PC-9 (cell line): Measurements from ENCODE around the gene PRR13. TPM values are rescaled to one million over a fixed set of nuclear protein-coding genes. Genes with fewer than 3 reads are reported as not detected.

Experiments used
- BruUV-seq: library from RNA; stranded (reverse); fragments of 400-500 nt; replicated peaks from 2 replicates; lab custom pipeline; 2021; lab: Mats Ljungman, UMichigan
- CTCF ChIA-PET: fragments of 300-600 bp; sonication (Branson Sonifier 250); formaldehyde crosslinking; loops from one replicate; lab custom pipeline; 2022; ENCODE audit warnings: antibody characterized with exemption; lab: Charles Lee
- POLR2A ChIA-PET: fragments of 300-600 bp; sonication (Branson Sonifier 250); formaldehyde crosslinking; loops from one replicate; lab custom pipeline; 2022; ENCODE audit warnings: antibody characterized with exemption; ENCODE audit not compliant: unreplicated experiment; lab: Charles Lee
- DNase-seq, 2 experiments: peaks; one replicate each; pipeline versions ENCODE4 v3.0.0 to v3.0.0-alpha.2; 2015 to 2022; ENCODE audit warnings: mixed read lengths in 1 of 2
- H2AFZ ChIP-seq: fragments of 200-600 bp; sonication (generic); 2 replicates; pipeline ENCODE4 v1.8.1; 2017; ENCODE audit warnings: antibody characterized with exemption
- H3F3A ChIP-seq: fragments of 200-600 bp; sonication (generic); 2 replicates; pipeline ENCODE4 v1.8.1; 2017; ENCODE audit warnings: antibody characterized with exemption, mild to moderate bottlenecking, low read depth; ENCODE audit not compliant: insufficient read depth
- H3K27ac ChIP-seq: fragments of 200-600 bp; sonication (generic); 2 replicates; pipeline ENCODE4 v1.6.1; 2016; ENCODE audit warnings: mixed run types
- H3K27me3 ChIP-seq: fragments of 200-600 bp; sonication (generic); 2 replicates; pipeline ENCODE4 v1.6.1; 2016; ENCODE audit warnings: low read depth, mixed run types; ENCODE audit not compliant: insufficient read depth
- H3K36me3 ChIP-seq: fragments of 200-600 bp; sonication (generic); 2 replicates; pipeline ENCODE4 v1.6.1; 2016; ENCODE audit warnings: low read depth, mixed run types
- H3K4me1 ChIP-seq: fragments of 200-600 bp; sonication (generic); replicated peaks from 2 replicates; pipeline ENCODE4 v1.6.1; 2016; ENCODE audit warnings: mixed run types; ENCODE audit not compliant: insufficient read depth
- H3K4me2 ChIP-seq: fragments of 200-600 bp; sonication (generic); 2 replicates; pipeline ENCODE4 v1.6.1; 2017; ENCODE audit warnings: mixed run types
- H3K4me3 ChIP-seq: fragments of 200-600 bp; sonication (generic); 2 replicates; pipeline ENCODE4 v1.6.1; 2016; ENCODE audit warnings: mixed run types
- H3K79me2 ChIP-seq: fragments of 200-600 bp; sonication (generic); 2 replicates; pipeline ENCODE4 v1.6.1; 2017; ENCODE audit warnings: low read depth, mixed run types
- H3K9me2 ChIP-seq: fragments of 200-600 bp; sonication (generic); 2 replicates; pipeline ENCODE4 v1.8.1; 2017; ENCODE audit warnings: mild to moderate bottlenecking; ENCODE audit not compliant: insufficient read depth
- H3K9me3 ChIP-seq: fragments of 200-600 bp; sonication (generic); 2 replicates; pipeline ENCODE4 v1.8.1; 2016; ENCODE audit warnings: low read depth; ENCODE audit not compliant: insufficient read depth
- H4K20me1 ChIP-seq: fragments of 200-600 bp; sonication (generic); 2 replicates; pipeline ENCODE4 v1.8.1; 2017; ENCODE audit not compliant: insufficient read depth
- CTCF ChIP-seq: fragments of 200-600 bp; sonication (generic); conservative IDR thresholded peaks from 2 replicates; pipeline ENCODE4 v1.6.1; 2017; ENCODE audit warnings: mixed run types, antibody characterized with exemption, mild to moderate bottlenecking, moderate library complexity
- EZH2 ChIP-seq: fragments of 200-600 bp; sonication (generic); IDR thresholded peaks from 2 replicates; pipeline ENCODE4 v1.8.0; 2017; ENCODE audit warnings: antibody characterized with exemption, low read depth
- intact Hi-C: fragments of 100-400 bp; cut with micrococcal nuclease; formaldehyde crosslinking; loops from one replicate; pipeline ENCODE4 v1.10.0; 2022; ENCODE audit not compliant: unreplicated experiment
- total RNA-seq: library from RNA; stranded (reverse); gene quantifications from 2 replicates; pipeline ENCODE4 v1.2.3, GENCODE V29; 2021

Gene PRR13
- total RNA-seq, 1 experiment from 2014 or later, result 203 TPM

DNA sequence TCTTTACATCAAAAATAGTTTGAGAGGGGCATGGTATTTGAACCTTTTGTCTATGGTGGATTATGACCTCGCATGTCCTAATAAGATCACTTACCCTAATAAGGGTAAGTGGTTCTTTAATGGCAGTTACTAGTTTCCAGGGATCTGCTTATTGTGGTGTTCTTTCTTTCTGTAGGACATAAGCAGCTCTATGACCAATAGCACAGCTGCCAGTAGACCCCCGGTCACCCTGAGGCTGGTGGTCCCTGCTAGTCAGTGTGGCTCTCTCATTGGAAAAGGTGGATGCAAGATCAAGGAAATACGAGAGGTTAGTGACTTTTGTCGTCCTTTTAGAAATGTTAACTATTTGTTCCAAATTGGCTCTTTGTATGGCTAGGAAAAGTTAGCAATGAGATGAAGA lies 17.6 kb downstream of the PRR13 start:
- Histone ChIP-seq H3K9me2 (no peaks in the 10 kb centered on the region), H3K4me2 (no peak overlapping the region), H3K4me1 (peaks cover 3% of the 10 kb centered on the region; the same call in 1 of the 2 replicates), H4K20me1 (peaks cover 99% of the 10 kb centered on the region), H3K4me3 (no peak overlapping the region), H3K27ac (no peak overlapping the region), H3K79me2 (peaks cover 94% of the 10 kb centered on the region), H3K27me3 (no peaks in the 10 kb centered on the region), H3F3A (peaks cover 86% of the 10 kb centered on the region), H3K36me3 (peaks cover 95% of the 10 kb centered on the region), H3K9me3 (no peaks in the 10 kb centered on the region), H2AFZ (no peak overlapping the region)
- ChIA-PET POLR2A (interaction anchor here (0.7 kb wide), 1 partner anchor 38 kb away, joined by 16 read pairs; no protein-coding TSS in a partner anchor), CTCF (no interaction called here)
- no TSS peak for BruUV-seq
- intact Hi-C loops, result no loop called here
- DNase-seq, result no peak
- TF ChIP-seq CTCF (no peak), EZH2 (no peak)

DNA sequence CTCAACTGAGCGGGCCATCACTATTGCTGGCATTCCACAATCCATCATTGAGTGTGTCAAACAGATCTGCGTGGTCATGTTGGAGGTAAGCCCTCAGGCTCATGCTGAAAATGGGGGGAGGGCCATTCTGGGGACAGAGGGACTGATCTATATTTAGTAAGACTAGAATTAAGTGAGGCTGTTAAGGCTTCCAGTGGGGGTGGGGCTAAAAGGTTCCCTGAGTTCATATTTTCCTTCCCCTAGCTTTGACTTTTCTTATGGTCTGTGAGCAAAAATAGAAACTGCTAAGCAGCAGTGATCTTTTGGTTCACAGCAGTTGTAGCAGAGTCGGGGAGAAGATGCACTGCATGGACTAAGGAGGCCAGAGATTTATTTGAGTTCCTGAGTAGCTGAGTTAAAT lies 19.5 kb downstream of the PRR13 start:
- ChIA-PET CTCF (no interaction called here), POLR2A (no interaction called here)
- Histone ChIP-seq H3K9me3 (no peaks in the 10 kb centered on the region), H3K4me1 (no peaks in the 10 kb centered on the region), H4K20me1 (peaks cover 97% of the 10 kb centered on the region), H3K27me3 (no peaks in the 10 kb centered on the region), H3K27ac (no peak overlapping the region), H2AFZ (no peak overlapping the region), H3K36me3 (peaks cover 87% of the 10 kb centered on the region), H3K4me3 (no peak overlapping the region), H3K79me2 (peaks cover 79% of the 10 kb centered on the region), H3K9me2 (no peaks in the 10 kb centered on the region), H3K4me2 (no peak overlapping the region), H3F3A (peaks cover 81% of the 10 kb centered on the region)
- no peak for DNase-seq
- BruUV-seq, result no TSS peak
- intact Hi-C loops, result no loop called here
- TF ChIP-seq CTCF, result no peak
- TF ChIP-seq EZH2, result no peak

DNA sequence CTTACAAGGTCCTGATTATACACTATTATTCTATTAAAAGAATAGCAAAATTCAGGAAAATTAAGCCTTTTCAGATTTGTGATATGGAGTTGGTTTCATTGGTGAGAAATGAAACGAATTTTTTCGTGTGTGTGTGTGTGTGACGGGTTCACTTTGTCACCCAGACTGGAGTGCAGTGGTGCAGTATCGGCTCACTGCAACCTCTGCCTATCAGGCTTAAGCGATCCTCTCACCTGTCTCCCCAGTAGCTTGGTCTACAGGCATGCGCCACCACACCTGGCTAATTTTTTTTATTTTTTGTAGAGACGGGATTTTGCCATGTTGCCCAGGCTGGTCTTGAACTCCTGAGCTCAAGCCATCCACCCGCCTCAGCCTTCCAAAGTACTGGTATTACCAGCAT lies 20.1 kb downstream of the PRR13 start:
- Histone ChIP-seq H3K27me3 (no peaks in the 10 kb centered on the region), H3K79me2 (peaks cover 78% of the 10 kb centered on the region), H3K4me1 (no peaks in the 10 kb centered on the region), H3F3A (peaks cover 81% of the 10 kb centered on the region), H4K20me1 (peaks cover 97% of the 10 kb centered on the region), H3K9me3 (no peaks in the 10 kb centered on the region), H3K9me2 (no peaks in the 10 kb centered on the region), H3K4me3 (no peak overlapping the region), H2AFZ (no peak overlapping the region), H3K27ac (no peak overlapping the region), H3K36me3 (peaks cover 87% of the 10 kb centered on the region), H3K4me2 (no peak overlapping the region)
- intact Hi-C loops, result no loop called here
- DNase-seq, result no peak
- ChIA-PET POLR2A (no interaction called here), CTCF (no interaction called here)
- TF ChIP-seq EZH2, result no peak
- TF ChIP-seq CTCF, result no peak
- no TSS peak for BruUV-seq
